Liver (tissue), 9 donors: Measurements from ENCODE around the gene SPIN1. TPM values are rescaled to one million over a fixed set of nuclear protein-coding genes. Genes with fewer than 3 reads are reported as not detected.

Experiments
- DNase-seq: peaks from one replicate; pipeline ENCODE4 v3.0.0-alpha.2; 2017; ENCODE audit warnings: low spot score
- H3K27ac ChIP-seq, 2 donors: one replicate each; pipeline ENCODE4 v1.7.0; 2013; ENCODE audit warnings: inconsistent platforms in 2 of 2, low read length in 2 of 2, control low read depth in 1 of 2, low read depth in 1 of 2, mild to moderate bottlenecking in 1 of 2
- H3K27me3 ChIP-seq, 4 donors: one replicate each; pipeline versions ENCODE4 v1.6.1 to v1.7.0; 2013; ENCODE audit warnings: low read length in 3 of 4, inconsistent platforms in 1 of 4, mild to moderate bottlenecking in 1 of 4, moderate library complexity in 1 of 4; ENCODE audit not compliant: control insufficient read depth in 4 of 4, insufficient read depth in 4 of 4
- H3K36me3 ChIP-seq, 4 donors: one replicate each; pipeline versions ENCODE4 v1.6.1 to v1.7.0; 2013; ENCODE audit warnings: low read length in 3 of 4, mild to moderate bottlenecking in 3 of 4, low read depth in 1 of 4, moderate library complexity in 1 of 4; ENCODE audit not compliant: control insufficient read depth in 4 of 4, insufficient read depth in 3 of 4
- H3K4me1 ChIP-seq, 4 donors: one replicate each; pipeline versions ENCODE4 v1.6.1 to v1.7.0; 2013; ENCODE audit warnings: low read length in 3 of 4, mild to moderate bottlenecking in 3 of 4, moderate library complexity in 1 of 4; ENCODE audit not compliant: control insufficient read depth in 4 of 4, insufficient read depth in 4 of 4
- H3K4me3 ChIP-seq, 3 donors: one replicate each; pipeline versions ENCODE4 v1.6.1 to v1.7.0; 2013; ENCODE audit warnings: low read length in 3 of 3, control low read depth in 1 of 3, low read depth in 1 of 3, mild to moderate bottlenecking in 1 of 3
- H3K9ac ChIP-seq, 2 donors: one replicate each; pipeline ENCODE4 v1.7.0; 2013; ENCODE audit warnings: low read length in 2 of 2, mild to moderate bottlenecking in 2 of 2, moderate library complexity in 2 of 2, control low read depth in 1 of 2, low read depth in 1 of 2
- H3K9me3 ChIP-seq, 4 donors: one replicate each; pipeline versions ENCODE4 v1.6.1 to v1.7.0; 2013; ENCODE audit warnings: low read length in 3 of 4; ENCODE audit not compliant: control insufficient read depth in 4 of 4
- ATF3 ChIP-seq: IDR thresholded peaks from 2 replicates; pipeline ENCODE4 v1.6.1; 2016; ENCODE audit warnings: antibody characterized with exemption
- CTCF ChIP-seq: fragments of 150-350 bp; IDR thresholded peaks from 2 replicates; pipeline ENCODE4 v1.5.1; 2017; ENCODE audit warnings: improper control_type of control experiment, low read depth, low read length; ENCODE audit not compliant: missing input control
- EGR1 ChIP-seq, 2 donors: IDR thresholded peaks; 2 replicates each; pipeline ENCODE4 v1.6.1; 2016 to 2018; ENCODE audit warnings: antibody characterized with exemption in 2 of 2, low read depth in 2 of 2
- FOXA1 ChIP-seq: IDR thresholded peaks from 2 replicates; pipeline ENCODE4 v1.6.1; 2016; ENCODE audit warnings: antibody characterized with exemption
- FOXA2 ChIP-seq: IDR thresholded peaks from 2 replicates; pipeline ENCODE4 v1.6.1; 2016; ENCODE audit warnings: antibody characterized with exemption
- GABPA ChIP-seq, 2 donors: IDR thresholded peaks in 1 of 2; conservative IDR thresholded peaks in 1 of 2; 2 replicates each; pipeline ENCODE4 v1.6.1; 2016; ENCODE audit warnings: antibody characterized with exemption in 2 of 2, mild to moderate bottlenecking in 1 of 2, moderate library complexity in 1 of 2
- HNF4G ChIP-seq: IDR thresholded peaks from 2 replicates; pipeline ENCODE4 v1.6.1; 2016; ENCODE audit warnings: antibody characterized with exemption
- JUND ChIP-seq, 2 donors: IDR thresholded peaks; 2 replicates each; pipeline ENCODE4 v1.6.1; 2016; ENCODE audit warnings: antibody characterized with exemption in 2 of 2
- MAX ChIP-seq: IDR thresholded peaks from 2 replicates; pipeline ENCODE4 v1.6.1; 2016; ENCODE audit warnings: antibody characterized with exemption
- NR2F2 ChIP-seq: IDR thresholded peaks from 2 replicates; pipeline ENCODE4 v1.6.1; 2016; ENCODE audit warnings: antibody characterized with exemption
- RAD21 ChIP-seq, 2 donors: IDR thresholded peaks; 2 replicates each; pipeline ENCODE4 v1.6.1; 2016; ENCODE audit warnings: antibody characterized with exemption in 2 of 2, mild to moderate bottlenecking in 2 of 2
- REST ChIP-seq: IDR thresholded peaks from 2 replicates; pipeline ENCODE4 v1.6.1; 2016; ENCODE audit warnings: antibody characterized with exemption, mild to moderate bottlenecking
- RXRA ChIP-seq, 2 donors: IDR thresholded peaks; 2 replicates each; pipeline ENCODE4 v1.6.1; 2017 to 2018; ENCODE audit warnings: antibody characterized with exemption in 2 of 2, mild to moderate bottlenecking in 1 of 2
- SP1 ChIP-seq: IDR thresholded peaks from 2 replicates; pipeline ENCODE4 v1.6.1; 2018; ENCODE audit warnings: antibody characterized with exemption, mild to moderate bottlenecking
- TAF1 ChIP-seq: conservative IDR thresholded peaks from 2 replicates; pipeline ENCODE4 v1.6.1; 2016; ENCODE audit warnings: antibody characterized with exemption, mild to moderate bottlenecking
- YY1 ChIP-seq: IDR thresholded peaks from 2 replicates; pipeline ENCODE4 v1.6.1; 2016; ENCODE audit warnings: antibody characterized with exemption, mild to moderate bottlenecking
- ZBTB33 ChIP-seq: IDR thresholded peaks from 2 replicates; pipeline ENCODE4 v1.6.1; 2016; ENCODE audit warnings: antibody characterized with exemption
- WGBS: extraction: QIAGEN DNeasy Blood & Tissue Kit; methylation state at CpG from one replicate; pipeline ENCODE4 v1.1.7; 2013; 5-methylcytosine and 5-hydroxymethylcytosine counted together
- polyA plus RNA-seq, 2 donors: library from polyadenylated mRNA; stranded (reverse) in 1 of 2; unstranded in 1 of 2; fragments of 200-250 nt in 1 of 2; fragments of >200 nt in 1 of 2; fragmentation: Nextera tagmentation in 1 of 2; extraction: Ambion mirVana in 1 of 2; gene quantifications; one replicate each; pipeline versions ENCODE4 v1.2.1 to v1.2.3, GENCODE V29; 2013 to 2015
- total RNA-seq, 2 donors: library from RNA; depleted of rRNA; stranded (reverse); fragments of >200 nt; gene quantifications; one replicate each; pipeline ENCODE4 v1.2.3, GENCODE V29; 2014
- donor health status: healthy.
- donor health status: healthy.
- donor health status: healthy.
- donor health status: healthy.
- donor health status: healthy.

Gene SPIN1
- total and polyA plus RNA-seq, 4 donors = 9.0 to 30.3 (median 18.6) TPM

- 91% methylated on average over 6 of the region's 6 CpGs for WGBS
- H3K36me3 ChIP-seq = no peaks in the 10 kb centered on the region
- H3K27ac ChIP-seq = no peak overlapping the region
- TF ChIP-seq RAD21 (IDR thresholded peaks at IDR 0.05) (no peak), RXRA (IDR thresholded peaks at IDR 0.05) (no peak), FOXA2 (no peak), JUND (IDR thresholded peaks at IDR 0.05) (no peak)
- no peaks in the 10 kb centered on the region for H3K4me1 ChIP-seq
- no peaks in the 10 kb centered on the region for H3K9me3 ChIP-seq
- DNase-seq = no peak
- no peak overlapping the region for H3K9ac ChIP-seq
- no peaks in the 10 kb centered on the region for H3K27me3 ChIP-seq
- H3K4me3 ChIP-seq = no peak overlapping the region
Observed at GRCh38 chr9:88498880-88499279, 110.6 kb downstream of the SPIN1 start.

GRCh38 chr9:88501086-88501485 lies 112.8 kb downstream of the SPIN1 start:
- Histone ChIP-seq H3K27ac (no peak overlapping the region), H3K9ac (no peak overlapping the region), H3K9me3 (no peaks in the 10 kb centered on the region), H3K4me3 (no peak overlapping the region), H3K36me3 (no peaks in the 10 kb centered on the region), H3K4me1 (no peaks in the 10 kb centered on the region), H3K27me3 (no peaks in the 10 kb centered on the region)
- WGBS = 97% methylated on average over 5 of the region's 5 CpGs
- no peak for DNase-seq
- TF ChIP-seq NR2F2 (no peak), EGR1 (IDR thresholded peaks at IDR 0.05; ENCODE audit: low read depth in 2 of 2) (no peak), TAF1 (no peak), RXRA (IDR thresholded peaks at IDR 0.05) (no peak), MAX (no peak), GABPA (IDR thresholded peaks at IDR 0.05 in 1 of 2, conservative IDR thresholded peaks at IDR 0.05 in 1 of 2) (no peak), FOXA2 (no peak), HNF4G (no peak), SP1 (no peak), ZBTB33 (no peak), REST (no peak), ATF3 (no peak), YY1 (no peak), CTCF (no peak), RAD21 (IDR thresholded peaks at IDR 0.05) (no peak), FOXA1 (no peak)
